NCI-H2196 treated with DMSO at 0.1 percent for 48 hours (cell line): Measurements from ENCODE around the gene MYH8.

Experiments
- DNase-seq: peaks from one replicate; lab custom pipeline; 2025; ENCODE audit not compliant: unreplicated experiment; lab: John Stamatoyannopoulos, UW

The MYH8 gene

GRCh38 chr17:10421900-10422542 lies at the start of gene MYH8:
Gene MYH8, minus strand, starts transcription at chr17:10421950. Its CDS starts 1,723 bp downstream, at chr17:10420227.
- DNase-seq: no peak

DNA sequence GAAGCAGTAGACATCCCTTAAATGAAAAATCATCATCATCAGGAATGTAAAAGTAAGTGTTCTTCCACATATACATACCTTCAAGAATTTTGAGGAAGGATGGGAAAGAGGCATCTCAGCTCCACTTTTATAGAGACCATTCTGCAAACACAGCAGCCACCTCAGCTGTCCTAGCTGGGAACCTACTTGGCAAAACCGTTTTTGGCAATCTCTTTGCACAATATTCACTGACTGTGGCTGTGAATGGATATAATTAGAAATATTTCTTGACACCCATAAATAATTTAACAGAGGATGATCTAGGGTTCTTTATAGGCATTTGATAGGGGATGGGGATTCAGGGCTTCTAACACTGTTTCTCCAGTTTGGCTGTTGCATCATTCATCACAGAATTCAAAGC lies 47.7 kb upstream of the MYH8 start, which contains the start of gene MYH4:
Gene MYH4, minus strand, starts transcription at position 101 of the 400 bp plus-strand sequence. CDS start 2,814 bp downstream, outside the sequence.
- no peak for DNase-seq

DNA sequence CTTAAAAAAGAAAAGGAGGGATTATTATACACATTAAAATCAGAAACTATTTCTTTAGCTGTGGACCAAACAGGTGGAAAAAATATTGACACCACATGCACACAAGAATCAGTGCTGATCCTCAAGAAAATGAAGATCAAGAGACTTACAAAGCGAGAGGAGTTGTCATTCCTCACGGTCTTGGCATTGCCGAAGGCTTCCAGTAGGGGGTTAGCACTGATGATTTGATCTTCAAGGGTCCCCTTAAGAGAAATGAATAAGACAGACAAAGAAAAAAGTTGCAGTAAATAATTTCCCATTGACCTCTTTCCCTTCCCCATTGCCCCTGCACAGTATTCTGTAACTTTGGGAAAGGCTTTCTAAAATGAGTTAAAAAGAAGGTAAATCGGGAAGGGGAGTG lies 41.7 kb upstream of the MYH8 start:
- no peak for DNase-seq

- no peak for DNase-seq
Observed at GRCh38 chr17:10460062-10460461, 38.3 kb upstream of the MYH8 start.

GRCh38 chr17:10458701-10459100 lies 37.0 kb upstream of the MYH8 start:
- no peak for DNase-seq

DNA sequence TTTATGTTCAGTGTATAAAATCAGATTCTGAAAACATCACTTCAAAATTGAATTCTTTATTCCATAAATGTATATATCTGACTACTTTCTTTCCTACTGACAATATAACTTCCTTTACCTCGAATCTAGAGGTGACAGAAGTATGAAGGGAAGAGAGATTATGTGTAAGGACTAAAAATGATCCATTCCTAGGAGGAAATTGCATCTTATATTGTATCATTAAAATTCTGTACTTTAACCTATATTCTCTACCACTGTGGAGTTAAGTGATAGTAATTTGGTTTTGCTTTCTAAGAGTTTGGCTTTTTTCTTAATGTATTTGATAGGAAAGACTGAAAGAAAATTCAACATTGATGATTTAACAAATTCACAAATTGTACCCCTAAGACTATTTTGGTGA lies 36.2 kb upstream of the MYH8 start:
- no peak for DNase-seq

GRCh38 chr17:10447026-10447931 lies 25.5 kb upstream of the MYH8 start:
- DNase-seq: no peak

DNA sequence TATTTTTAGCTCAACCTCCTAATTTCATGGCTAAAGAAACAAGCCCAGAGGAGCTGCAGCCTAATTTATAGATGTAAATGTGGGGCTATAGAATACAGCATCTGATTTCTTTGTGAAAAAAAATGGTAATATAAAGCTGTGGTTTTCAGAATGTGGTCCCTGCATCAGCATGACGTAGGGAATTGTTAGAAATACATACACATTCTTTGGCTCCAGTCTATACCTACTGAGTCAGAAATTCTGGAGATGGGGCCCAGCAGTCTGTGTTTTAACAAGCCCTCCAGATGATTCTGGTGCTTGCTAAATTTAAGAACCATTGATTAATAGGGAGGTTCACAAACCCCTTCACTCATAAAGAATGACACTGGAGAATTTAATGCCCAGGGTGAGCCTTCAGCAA lies 18.1 kb upstream of the MYH8 start:
- DNase-seq: no peak

- no peak for DNase-seq
Observed at GRCh38 chr17:10435096-10435495, 13.3 kb upstream of the MYH8 start.

DNA sequence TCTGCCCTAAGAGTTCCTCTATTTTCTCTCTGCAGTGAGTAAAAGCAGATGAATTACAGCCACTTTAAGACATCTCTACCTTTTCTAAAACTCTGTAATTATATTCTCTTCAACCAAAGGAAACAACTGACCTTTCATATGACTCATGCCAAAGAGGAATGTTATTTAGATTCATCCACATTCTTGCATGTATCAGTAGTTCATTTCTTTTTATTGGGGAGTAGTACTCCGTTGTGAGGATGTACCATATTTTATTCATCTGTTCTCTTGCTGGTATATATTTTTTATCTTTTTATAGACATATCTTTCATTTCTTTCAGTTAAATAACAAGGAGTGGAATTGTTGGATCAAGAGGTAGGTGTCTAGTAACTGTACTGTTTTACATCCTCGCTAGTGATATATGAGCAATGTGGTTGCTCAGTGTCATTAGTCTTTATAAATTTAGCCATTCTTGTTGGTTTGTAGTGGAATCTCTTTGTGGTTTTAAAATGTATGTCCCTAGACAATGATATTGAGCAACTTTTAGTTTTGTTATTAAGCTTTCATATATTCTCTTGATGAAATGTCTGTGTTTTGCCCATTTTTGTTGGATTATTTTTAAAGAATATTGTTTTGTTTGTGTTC lies 7.8 kb upstream of the MYH8 start:
- no peak for DNase-seq

GRCh38 chr17:10428781-10429180 lies 7.0 kb upstream of the MYH8 start:
- no peak for DNase-seq

GRCh38 chr17:10421211-10421610 lies 539 bp downstream of the MYH8 start:
- no peak for DNase-seq

DNA sequence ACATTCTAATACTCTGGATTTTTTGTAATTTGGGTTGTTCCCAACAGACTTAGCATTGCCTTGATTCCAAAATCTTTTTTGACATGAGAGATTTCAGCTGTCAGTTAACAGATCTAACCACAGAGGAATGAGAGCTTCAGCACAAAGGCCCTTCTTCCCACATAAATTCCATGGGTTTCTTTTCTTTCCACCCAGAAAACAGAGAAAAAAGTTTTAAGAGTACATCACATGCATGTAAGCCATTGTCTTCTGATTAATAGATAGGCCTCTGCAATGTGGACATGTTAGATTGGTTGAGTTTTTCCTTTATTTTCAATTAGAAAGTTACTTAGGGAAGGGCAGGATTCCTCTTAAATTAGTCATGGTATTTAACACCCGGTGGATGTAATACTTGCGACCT lies 939 bp downstream of the MYH8 start:
- DNase-seq: no peak

DNA sequence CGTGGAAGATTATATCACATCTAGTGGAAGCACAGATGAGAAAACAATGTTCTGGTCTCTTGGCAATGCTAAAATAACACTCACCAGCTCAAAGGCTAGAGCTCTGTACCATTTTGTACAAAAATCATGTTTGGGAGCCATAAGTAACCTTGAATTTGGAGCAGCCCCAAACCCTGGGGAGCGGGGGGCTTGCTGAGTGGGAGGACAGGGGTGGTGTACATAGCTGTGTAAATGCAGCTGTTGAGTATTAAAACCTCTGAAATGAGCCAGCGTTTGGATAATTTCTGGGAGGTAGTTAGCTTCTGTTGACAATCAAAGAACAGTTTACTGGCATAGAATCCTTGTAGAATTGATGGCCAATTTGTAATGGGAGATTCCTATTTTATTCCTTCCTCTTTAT lies 4.3 kb downstream of the MYH8 start:
- DNase-seq: no peak

GRCh38 chr17:10415161-10415560 lies 6.6 kb downstream of the MYH8 start:
- no peak for DNase-seq

- no peak for DNase-seq
Observed at GRCh38 chr17:10403589-10403988, 18.2 kb downstream of the MYH8 start.

GRCh38 chr17:10398352-10398751 lies 23.4 kb downstream of the MYH8 start:
- DNase-seq: no peak

DNA sequence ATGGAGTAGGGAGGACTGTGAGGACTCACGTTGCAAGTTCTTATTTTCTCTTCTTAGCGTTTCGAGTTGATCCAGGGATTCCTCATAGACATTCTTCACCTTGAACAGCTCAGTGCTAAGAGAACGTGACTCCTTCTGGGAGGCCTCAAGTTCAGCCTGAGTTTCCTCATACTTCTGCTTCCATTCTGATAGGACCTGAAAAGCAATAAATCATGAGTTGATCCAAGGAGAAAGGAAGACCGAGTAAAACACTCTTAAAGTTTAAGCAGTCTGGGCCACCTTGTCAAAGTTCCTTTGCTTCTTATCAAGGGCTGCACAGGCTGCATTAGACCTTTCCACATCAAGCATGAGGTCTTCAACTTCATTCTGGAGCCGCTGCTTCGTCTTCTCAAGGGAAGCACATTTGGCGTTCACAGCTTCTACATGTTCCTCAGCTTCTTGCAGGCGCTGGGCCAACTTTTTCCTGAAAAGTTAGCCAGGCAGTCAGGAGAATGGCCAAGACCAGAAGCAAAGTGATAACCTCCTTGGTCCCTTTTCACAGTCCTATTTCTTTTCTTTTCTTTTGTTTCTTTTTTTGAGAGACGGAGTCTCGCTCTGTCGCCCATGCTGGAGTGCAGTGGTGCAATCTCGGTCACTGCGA lies 25.1 kb downstream of the MYH8 start:
- no peak for DNase-seq

DNA sequence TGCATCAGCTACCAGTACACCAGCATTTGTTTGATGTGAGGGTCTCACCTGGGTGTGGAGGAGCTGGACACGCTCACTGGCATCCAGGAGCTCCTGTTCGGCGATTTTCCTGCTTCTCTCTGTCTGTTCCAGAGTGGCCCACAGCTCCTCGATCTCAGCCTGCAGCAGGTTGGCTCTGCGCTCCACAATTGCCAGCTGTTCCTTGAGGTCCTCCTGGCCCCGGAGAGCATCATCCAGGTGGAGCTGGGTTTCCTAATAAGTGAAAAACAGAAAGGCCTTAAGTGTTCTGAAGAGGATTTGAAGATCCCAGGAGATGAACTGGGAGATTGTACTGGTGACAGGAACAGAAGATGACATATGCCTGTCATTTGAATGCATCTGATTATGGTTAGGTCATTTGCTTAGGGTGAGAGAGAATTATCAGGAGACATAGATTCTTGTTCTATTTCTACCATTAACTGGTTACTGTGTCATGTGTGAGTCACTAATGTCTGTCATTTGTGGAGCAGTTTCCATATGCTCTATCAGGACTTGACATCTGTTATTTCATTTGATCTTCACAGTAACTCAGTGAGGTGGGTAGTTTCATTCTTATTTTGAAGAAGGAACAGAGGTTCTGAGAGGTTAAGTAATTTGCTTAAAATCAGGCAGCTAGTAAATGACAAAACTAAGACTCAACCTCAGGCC lies 27.4 kb downstream of the MYH8 start:
- DNase-seq: no peak

DNA sequence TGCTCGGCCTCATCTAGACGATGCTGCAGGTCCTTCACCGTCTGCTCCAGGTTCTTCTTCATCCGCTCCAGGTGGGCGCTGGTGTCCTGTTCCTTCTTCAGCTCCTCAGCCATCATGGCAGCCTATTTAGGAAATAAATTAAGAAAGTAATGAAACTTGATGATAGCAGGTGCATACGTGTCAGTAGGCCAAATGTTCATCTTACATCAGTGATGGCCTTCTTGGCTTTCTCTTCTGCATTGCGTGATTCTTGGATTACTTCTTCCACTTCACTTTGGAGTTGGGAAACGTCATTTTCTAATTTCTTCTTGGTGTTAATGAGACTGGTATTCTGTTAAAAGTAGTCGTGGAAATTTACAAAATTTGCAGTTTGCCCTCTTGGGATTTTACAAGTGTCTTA lies 28.9 kb downstream of the MYH8 start:
- DNase-seq: no peak

GRCh38 chr17:10385871-10386270 lies 35.9 kb downstream of the MYH8 start:
- DNase-seq: no peak
